Natural killer cell (primary cell): ENCODE measurements around the gene SPANXC. TPM values are rescaled to one million over a fixed set of nuclear protein-coding genes. Genes with fewer than 3 reads are reported as not detected.

Experiments
- ATAC-seq, 3 donors: fragments of 150-1000 bp in 2 of 3; fragments of 200-7000 bp in 1 of 3; cut with Tn5 transposase; 1 replicate in 1 of 3; 2 replicates in 2 of 3; pipeline ENCODE4 v1.10.0; 2021; ENCODE audit warnings: mild to moderate bottlenecking in 2 of 3, moderate library complexity in 2 of 3
- DNase-seq, 2 donors: peaks; one replicate each; pipeline versions ENCODE4 v3.0.0 to v3.0.0-alpha.2; 2013 to 2021; ENCODE audit warnings: mixed read lengths in 1 of 2
- H3K27ac ChIP-seq: one replicate; pipeline ENCODE4 v1.5.1; 2013; ENCODE audit warnings: mild to moderate bottlenecking, low read length
- H3K27me3 ChIP-seq: one replicate; pipeline ENCODE4 v1.6.1; 2013; ENCODE audit warnings: low read length; ENCODE audit not compliant: control insufficient read depth, insufficient read depth
- H3K36me3 ChIP-seq: one replicate; pipeline ENCODE4 v1.6.1; 2013; ENCODE audit warnings: low read length; ENCODE audit not compliant: control insufficient read depth, insufficient read depth
- H3K4me1 ChIP-seq: one replicate; pipeline ENCODE4 v1.6.1; 2013; ENCODE audit warnings: low read length; ENCODE audit not compliant: control insufficient read depth, insufficient read depth
- H3K4me3 ChIP-seq: one replicate; pipeline ENCODE4 v1.5.1; 2013; ENCODE audit warnings: low read length
- H3K9me3 ChIP-seq: one replicate; pipeline ENCODE4 v1.6.1; 2013; ENCODE audit warnings: low read length; ENCODE audit not compliant: control insufficient read depth, insufficient read depth
- H3K27ac Mint-ChIP-seq, 2 donors: one replicate each; pipeline ENCODE4 v1.8.0; 2022; ENCODE audit warnings: mild to moderate bottlenecking in 2 of 2, mixed read lengths in 2 of 2, moderate library complexity in 1 of 2
- H3K27me3 Mint-ChIP-seq, 2 donors: one replicate each; pipeline ENCODE4 v1.8.0; 2022; ENCODE audit warnings: low read depth in 2 of 2, mixed read lengths in 2 of 2
- H3K36me3 Mint-ChIP-seq: one replicate; pipeline ENCODE4 v1.8.0; 2022; ENCODE audit warnings: mixed read lengths
- H3K4me1 Mint-ChIP-seq, 2 donors: one replicate each; pipeline ENCODE4 v1.8.0; 2022; ENCODE audit warnings: mixed read lengths in 2 of 2
- H3K4me3 Mint-ChIP-seq: one replicate; pipeline ENCODE4 v1.8.0; 2022; ENCODE audit warnings: mild to moderate bottlenecking, moderate library complexity, mixed read lengths
- H3K9me3 Mint-ChIP-seq, 2 donors: one replicate each; pipeline ENCODE4 v1.8.0; 2022; ENCODE audit warnings: mixed read lengths in 2 of 2
- CTCF ChIP-seq: fragments of 200-600 bp; IDR thresholded peaks from one replicate; pipeline ENCODE4 v1.8.0; 2022; ENCODE audit warnings: antibody characterized with exemption
- whole genome bisulfite sequencing: methylation state at CpG from one replicate; pipeline ENCODE4 v1.1.7; 2013; ENCODE audit warnings: missing lambda C conversion rate; ENCODE audit not compliant: insufficient coverage; 5-methylcytosine and 5-hydroxymethylcytosine counted together
- intact Hi-C: fragments of 100-400 bp; cut with micrococcal nuclease; formaldehyde crosslinking; loops from one replicate; pipeline ENCODE4 v1.14.2; 2022
- total RNA-seq, 4 donors: library from RNA; stranded (reverse); fragments of 120-200 nt in 1 of 4; gene quantifications; one replicate each; pipeline versions ENCODE4 v1.2.3 to v1.2.4, GENCODE V29; 2013 to 2022

SPANXC gene
- total RNA-seq, 3 donors from 2014 or later (not counting 1 experiment from before 2014, with no cell fraction given): not detected

GRCh38 chrX:141221611-141222010, 20.7 kb downstream of the SPANXC start:
- Histone ChIP-seq H3K27ac (no peak overlapping the region), H3K36me3 (no peaks in the 10 kb centered on the region), H3K4me1 (no peaks in the 10 kb centered on the region), H3K27me3 (no peaks in the 10 kb centered on the region), H3K4me3 (no peak overlapping the region), H3K9me3 (no peaks in the 10 kb centered on the region)
- intact Hi-C loops: no loop called here
- 100% methylated on average over 1 of the region's 2 CpGs for WGBS
- ATAC-seq (no peak), DNase-seq (no peak)
- Mint-ChIP-seq H3K36me3 (no peaks in the 10 kb centered on the region), H3K4me3 (no peak overlapping the region), H3K9me3 (peaks cover 0 to 6% of the 10 kb centered on the region in 2 donors), H3K4me1 (no peaks in the 10 kb centered on the region), H3K27me3 (no peaks in the 10 kb centered on the region), H3K27ac (no peak overlapping the region)
- TF ChIP-seq CTCF: no peak

- intact Hi-C loops: no loop called here
- ATAC-seq: no peak
- no peaks in the 10 kb centered on the region for H3K36me3 ChIP-seq
- no peak for DNase-seq
- no peak overlapping the region for H3K27ac Mint-ChIP-seq
- TF ChIP-seq CTCF: no peak
- H3K4me1 ChIP-seq: no peaks in the 10 kb centered on the region
- no peak overlapping the region for H3K4me3 ChIP-seq
- no peaks in the 10 kb centered on the region for H3K9me3 ChIP-seq
- no peaks in the 10 kb centered on the region for H3K27me3 ChIP-seq
- no peaks in the 10 kb centered on the region for H3K36me3 Mint-ChIP-seq
- H3K27me3 Mint-ChIP-seq: no peaks in the 10 kb centered on the region
- H3K4me1 Mint-ChIP-seq: no peaks in the 10 kb centered on the region
- H3K9me3 Mint-ChIP-seq: peaks cover 0 to 6% of the 10 kb centered on the region in 2 donors
- no peak overlapping the region for H3K4me3 Mint-ChIP-seq
- no peak overlapping the region for H3K27ac ChIP-seq
- WGBS: 60% methylated on average over 1 of the region's 3 CpGs
These were observed 21.8 kb downstream of the SPANXC start for GRCh38 chrX:141220342-141221008.

GRCh38 chrX:141214196-141214595, 28.1 kb downstream of the SPANXC start:
- no peaks in the 10 kb centered on the region for H3K4me1 ChIP-seq
- H3K36me3 Mint-ChIP-seq: no peaks in the 10 kb centered on the region
- no peak overlapping the region for H3K4me3 Mint-ChIP-seq
- H3K27ac Mint-ChIP-seq: no peak overlapping the region
- H3K9me3 ChIP-seq: no peaks in the 10 kb centered on the region
- H3K36me3 ChIP-seq: no peaks in the 10 kb centered on the region
- no peak overlapping the region for H3K4me3 ChIP-seq
- H3K27me3 ChIP-seq: no peaks in the 10 kb centered on the region
- intact Hi-C loops: no loop called here
- no peaks in the 10 kb centered on the region for H3K9me3 Mint-ChIP-seq
- no peaks in the 10 kb centered on the region for H3K27me3 Mint-ChIP-seq
- H3K27ac ChIP-seq: no peak overlapping the region
- ATAC-seq (no peak), DNase-seq (no peak)
- no peaks in the 10 kb centered on the region for H3K4me1 Mint-ChIP-seq
- 100% methylated on average over 1 of the region's 1 CpG for WGBS
- TF ChIP-seq CTCF: no peak

- Mint-ChIP-seq H3K4me3 (no peak overlapping the region), H3K27ac (no peak overlapping the region), H3K9me3 (peaks cover 0 to 2% of the 10 kb centered on the region in 2 donors), H3K27me3 (no peaks in the 10 kb centered on the region), H3K36me3 (no peaks in the 10 kb centered on the region), H3K4me1 (no peaks in the 10 kb centered on the region)
- no peaks in the 10 kb centered on the region for H3K27me3 ChIP-seq
- no peak for DNase-seq
- ATAC-seq: no peak
- no peaks in the 10 kb centered on the region for H3K36me3 ChIP-seq
- intact Hi-C loops: no loop called here
- H3K27ac ChIP-seq: no peak overlapping the region
- no peaks in the 10 kb centered on the region for H3K4me1 ChIP-seq
- H3K9me3 ChIP-seq: no peaks in the 10 kb centered on the region
- no peak for TF ChIP-seq CTCF
- H3K4me3 ChIP-seq: no peak overlapping the region
- 98% methylated on average over 3 of the region's 3 CpGs for WGBS
These were observed 40.4 kb downstream of the SPANXC start for GRCh38 chrX:141201962-141202361.
